GM12878 (cell line): ENCODE results near the gene DUOXA2.

Source experiments
- CEBPB ChIP-seq, 2 experiments: fragments of 150-350 bp in 1 of 2; IDR thresholded peaks; 2 replicates each; pipeline ENCODE4 v1.6.1; 2012 to 2014; ENCODE audit warnings: low read depth in 2 of 2, low read length in 2 of 2, borderline replicate concordance in 1 of 2, inconsistent platforms in 1 of 2
- CREB1 ChIP-seq: IDR thresholded peaks from 2 replicates; pipeline ENCODE4 v1.6.1; 2012; ENCODE audit warnings: low read depth, mild to moderate bottlenecking, inconsistent platforms
- GABPA ChIP-seq: IDR thresholded peaks from 2 replicates; pipeline ENCODE4 v1.6.1; 2014; ENCODE audit warnings: antibody characterized with exemption, low read depth, mild to moderate bottlenecking, inconsistent platforms
- SP1 ChIP-seq: IDR thresholded peaks from one replicate; pipeline ENCODE4 v1.6.1; 2011; ENCODE audit warnings: low read depth, low read length
- TF ChIP-seq, protein P1 (sequence below): fragments of 450-650 bp; IDR thresholded peaks from 2 replicates; pipeline ENCODE4 v1.6.1; 2016; ENCODE audit warnings: mild to moderate bottlenecking
- TF ChIP-seq, protein P2 (sequence below): IDR thresholded peaks from 2 replicates; pipeline ENCODE4 v1.6.1; 2012; ENCODE audit warnings: low read length, inconsistent platforms
- TF ChIP-seq, protein P3 (sequence below): IDR thresholded peaks from 2 replicates; pipeline ENCODE4 v1.6.1; 2012; ENCODE audit warnings: mild to moderate bottlenecking, low read depth, low read length
- TF ChIP-seq, protein P4 (sequence below): fragments of 450-650 bp; IDR thresholded peaks from 2 replicates; pipeline ENCODE4 v1.6.1; 2016; ENCODE audit warnings: mild to moderate bottlenecking, moderate library complexity, borderline replicate concordance

- TF ChIP-seq, protein P1, sequence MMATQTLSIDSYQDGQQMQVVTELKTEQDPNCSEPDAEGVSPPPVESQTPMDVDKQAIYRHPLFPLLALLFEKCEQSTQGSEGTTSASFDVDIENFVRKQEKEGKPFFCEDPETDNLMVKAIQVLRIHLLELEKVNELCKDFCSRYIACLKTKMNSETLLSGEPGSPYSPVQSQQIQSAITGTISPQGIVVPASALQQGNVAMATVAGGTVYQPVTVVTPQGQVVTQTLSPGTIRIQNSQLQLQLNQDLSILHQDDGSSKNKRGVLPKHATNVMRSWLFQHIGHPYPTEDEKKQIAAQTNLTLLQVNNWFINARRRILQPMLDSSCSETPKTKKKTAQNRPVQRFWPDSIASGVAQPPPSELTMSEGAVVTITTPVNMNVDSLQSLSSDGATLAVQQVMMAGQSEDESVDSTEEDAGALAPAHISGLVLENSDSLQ: no peak
- no peak for TF ChIP-seq CREB1
- TF ChIP-seq, protein P2, sequence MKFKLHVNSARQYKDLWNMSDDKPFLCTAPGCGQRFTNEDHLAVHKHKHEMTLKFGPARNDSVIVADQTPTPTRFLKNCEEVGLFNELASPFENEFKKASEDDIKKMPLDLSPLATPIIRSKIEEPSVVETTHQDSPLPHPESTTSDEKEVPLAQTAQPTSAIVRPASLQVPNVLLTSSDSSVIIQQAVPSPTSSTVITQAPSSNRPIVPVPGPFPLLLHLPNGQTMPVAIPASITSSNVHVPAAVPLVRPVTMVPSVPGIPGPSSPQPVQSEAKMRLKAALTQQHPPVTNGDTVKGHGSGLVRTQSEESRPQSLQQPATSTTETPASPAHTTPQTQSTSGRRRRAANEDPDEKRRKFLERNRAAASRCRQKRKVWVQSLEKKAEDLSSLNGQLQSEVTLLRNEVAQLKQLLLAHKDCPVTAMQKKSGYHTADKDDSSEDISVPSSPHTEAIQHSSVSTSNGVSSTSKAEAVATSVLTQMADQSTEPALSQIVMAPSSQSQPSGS: no peak
- TF ChIP-seq GABPA: no peak
- TF ChIP-seq, protein P3, sequence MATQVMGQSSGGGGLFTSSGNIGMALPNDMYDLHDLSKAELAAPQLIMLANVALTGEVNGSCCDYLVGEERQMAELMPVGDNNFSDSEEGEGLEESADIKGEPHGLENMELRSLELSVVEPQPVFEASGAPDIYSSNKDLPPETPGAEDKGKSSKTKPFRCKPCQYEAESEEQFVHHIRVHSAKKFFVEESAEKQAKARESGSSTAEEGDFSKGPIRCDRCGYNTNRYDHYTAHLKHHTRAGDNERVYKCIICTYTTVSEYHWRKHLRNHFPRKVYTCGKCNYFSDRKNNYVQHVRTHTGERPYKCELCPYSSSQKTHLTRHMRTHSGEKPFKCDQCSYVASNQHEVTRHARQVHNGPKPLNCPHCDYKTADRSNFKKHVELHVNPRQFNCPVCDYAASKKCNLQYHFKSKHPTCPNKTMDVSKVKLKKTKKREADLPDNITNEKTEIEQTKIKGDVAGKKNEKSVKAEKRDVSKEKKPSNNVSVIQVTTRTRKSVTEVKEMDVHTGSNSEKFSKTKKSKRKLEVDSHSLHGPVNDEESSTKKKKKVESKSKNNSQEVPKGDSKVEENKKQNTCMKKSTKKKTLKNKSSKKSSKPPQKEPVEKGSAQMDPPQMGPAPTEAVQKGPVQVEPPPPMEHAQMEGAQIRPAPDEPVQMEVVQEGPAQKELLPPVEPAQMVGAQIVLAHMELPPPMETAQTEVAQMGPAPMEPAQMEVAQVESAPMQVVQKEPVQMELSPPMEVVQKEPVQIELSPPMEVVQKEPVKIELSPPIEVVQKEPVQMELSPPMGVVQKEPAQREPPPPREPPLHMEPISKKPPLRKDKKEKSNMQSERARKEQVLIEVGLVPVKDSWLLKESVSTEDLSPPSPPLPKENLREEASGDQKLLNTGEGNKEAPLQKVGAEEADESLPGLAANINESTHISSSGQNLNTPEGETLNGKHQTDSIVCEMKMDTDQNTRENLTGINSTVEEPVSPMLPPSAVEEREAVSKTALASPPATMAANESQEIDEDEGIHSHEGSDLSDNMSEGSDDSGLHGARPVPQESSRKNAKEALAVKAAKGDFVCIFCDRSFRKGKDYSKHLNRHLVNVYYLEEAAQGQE: no peak
- TF ChIP-seq, protein P4, sequence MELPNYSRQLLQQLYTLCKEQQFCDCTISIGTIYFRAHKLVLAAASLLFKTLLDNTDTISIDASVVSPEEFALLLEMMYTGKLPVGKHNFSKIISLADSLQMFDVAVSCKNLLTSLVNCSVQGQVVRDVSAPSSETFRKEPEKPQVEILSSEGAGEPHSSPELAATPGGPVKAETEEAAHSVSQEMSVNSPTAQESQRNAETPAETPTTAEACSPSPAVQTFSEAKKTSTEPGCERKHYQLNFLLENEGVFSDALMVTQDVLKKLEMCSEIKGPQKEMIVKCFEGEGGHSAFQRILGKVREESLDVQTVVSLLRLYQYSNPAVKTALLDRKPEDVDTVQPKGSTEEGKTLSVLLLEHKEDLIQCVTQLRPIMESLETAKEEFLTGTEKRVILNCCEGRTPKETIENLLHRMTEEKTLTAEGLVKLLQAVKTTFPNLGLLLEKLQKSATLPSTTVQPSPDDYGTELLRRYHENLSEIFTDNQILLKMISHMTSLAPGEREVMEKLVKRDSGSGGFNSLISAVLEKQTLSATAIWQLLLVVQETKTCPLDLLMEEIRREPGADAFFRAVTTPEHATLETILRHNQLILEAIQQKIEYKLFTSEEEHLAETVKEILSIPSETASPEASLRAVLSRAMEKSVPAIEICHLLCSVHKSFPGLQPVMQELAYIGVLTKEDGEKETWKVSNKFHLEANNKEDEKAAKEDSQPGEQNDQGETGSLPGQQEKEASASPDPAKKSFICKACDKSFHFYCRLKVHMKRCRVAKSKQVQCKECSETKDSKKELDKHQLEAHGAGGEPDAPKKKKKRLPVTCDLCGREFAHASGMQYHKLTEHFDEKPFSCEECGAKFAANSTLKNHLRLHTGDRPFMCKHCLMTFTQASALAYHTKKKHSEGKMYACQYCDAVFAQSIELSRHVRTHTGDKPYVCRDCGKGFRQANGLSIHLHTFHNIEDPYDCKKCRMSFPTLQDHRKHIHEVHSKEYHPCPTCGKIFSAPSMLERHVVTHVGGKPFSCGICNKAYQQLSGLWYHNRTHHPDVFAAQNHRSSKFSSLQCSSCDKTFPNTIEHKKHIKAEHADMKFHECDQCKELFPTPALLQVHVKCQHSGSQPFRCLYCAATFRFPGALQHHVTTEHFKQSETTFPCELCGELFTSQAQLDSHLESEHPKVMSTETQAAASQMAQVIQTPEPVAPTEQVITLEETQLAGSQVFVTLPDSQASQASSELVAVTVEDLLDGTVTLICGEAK: no peak
- TF ChIP-seq SP1: no peak
- TF ChIP-seq CEBPB (IDR thresholded peaks at IDR 0.05; ENCODE audit: borderline replicate concordance in 1 of 2, low read depth in 2 of 2, low read length in 2 of 2): no peak
Measured at GRCh38 chr15:45120081-45120972, 6.2 kb downstream of the DUOXA2 start.
